Hepatocyte (in vitro differentiated cells): ENCODE measurements around the gene PHACTR1.

ENCODE experiments used
- EZH2 ChIP-seq: fragments of 200-600 bp; sonication (generic); IDR thresholded peaks from 2 replicates; pipeline ENCODE4 v1.6.1; 2016; ENCODE audit warnings: antibody characterized with exemption, mild to moderate bottlenecking, borderline replicate concordance
- TF ChIP-seq, protein P1 (sequence below): fragments of 200-600 bp; sonication (generic); IDR thresholded peaks from 2 replicates; pipeline ENCODE4 v1.5.1; 2016; ENCODE audit warnings: antibody characterized with exemption, mild to moderate bottlenecking; ENCODE audit not compliant: poor library complexity

DNA sequence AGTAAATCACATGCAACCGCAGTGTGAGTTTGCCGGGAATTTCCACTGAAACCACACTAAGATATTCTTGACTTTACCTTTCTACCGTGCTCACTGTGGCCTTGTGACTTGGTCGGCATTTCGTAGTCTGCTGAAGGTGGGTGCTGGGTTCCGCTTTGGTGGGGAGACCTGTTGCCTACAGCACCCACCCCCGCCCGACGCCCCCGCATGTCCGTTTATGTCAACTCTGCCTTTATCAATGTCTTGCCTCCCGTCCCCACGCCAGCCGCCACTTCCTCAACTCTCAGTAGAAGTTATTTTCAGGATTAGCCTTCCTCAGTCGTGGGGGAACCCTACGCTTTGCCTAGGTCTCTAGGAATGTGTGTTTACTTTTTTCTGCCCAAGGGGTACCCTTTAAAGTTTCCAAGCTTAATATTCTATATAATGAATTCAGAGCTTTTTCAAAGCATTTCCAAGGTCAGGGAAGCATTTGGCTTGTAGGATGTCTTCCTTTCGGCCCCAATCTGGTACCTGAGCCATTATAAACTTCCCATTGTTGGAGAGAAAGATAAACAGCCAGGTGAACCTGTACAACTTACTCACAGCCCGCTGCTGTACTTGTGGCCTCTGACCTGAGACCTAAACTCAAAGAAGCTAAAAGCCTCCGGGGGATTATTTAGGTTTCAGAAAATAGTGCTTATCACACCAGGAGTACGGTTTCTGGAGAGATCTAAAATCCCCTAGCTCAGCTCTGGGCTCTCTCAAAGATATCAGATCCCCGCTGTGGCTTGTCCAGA, 557.6 kb downstream of the PHACTR1 start:
- TF ChIP-seq, protein P1, sequence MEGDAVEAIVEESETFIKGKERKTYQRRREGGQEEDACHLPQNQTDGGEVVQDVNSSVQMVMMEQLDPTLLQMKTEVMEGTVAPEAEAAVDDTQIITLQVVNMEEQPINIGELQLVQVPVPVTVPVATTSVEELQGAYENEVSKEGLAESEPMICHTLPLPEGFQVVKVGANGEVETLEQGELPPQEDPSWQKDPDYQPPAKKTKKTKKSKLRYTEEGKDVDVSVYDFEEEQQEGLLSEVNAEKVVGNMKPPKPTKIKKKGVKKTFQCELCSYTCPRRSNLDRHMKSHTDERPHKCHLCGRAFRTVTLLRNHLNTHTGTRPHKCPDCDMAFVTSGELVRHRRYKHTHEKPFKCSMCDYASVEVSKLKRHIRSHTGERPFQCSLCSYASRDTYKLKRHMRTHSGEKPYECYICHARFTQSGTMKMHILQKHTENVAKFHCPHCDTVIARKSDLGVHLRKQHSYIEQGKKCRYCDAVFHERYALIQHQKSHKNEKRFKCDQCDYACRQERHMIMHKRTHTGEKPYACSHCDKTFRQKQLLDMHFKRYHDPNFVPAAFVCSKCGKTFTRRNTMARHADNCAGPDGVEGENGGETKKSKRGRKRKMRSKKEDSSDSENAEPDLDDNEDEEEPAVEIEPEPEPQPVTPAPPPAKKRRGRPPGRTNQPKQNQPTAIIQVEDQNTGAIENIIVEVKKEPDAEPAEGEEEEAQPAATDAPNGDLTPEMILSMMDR, result no peak
- no peak for TF ChIP-seq EZH2
